GM10266 (cell line): ENCODE results near the gene SAG.

Experiments
- DNase-seq: peaks from one replicate; pipeline ENCODE4 v3.0.0; 2012; ENCODE audit errors: extremely low spot score
- TF ChIP-seq, protein P1 (sequence below): IDR thresholded peaks from 2 replicates; pipeline ENCODE4 v1.5.1; 2012; ENCODE audit warnings: mild to moderate bottlenecking, low read depth; ENCODE audit not compliant: control insufficient read depth, insufficient read depth; ENCODE audit errors: missing control alignments

Gene SAG

GRCh38 chr2:233338812-233339368, 31.3 kb downstream of the SAG start:
- TF ChIP-seq, protein P1, sequence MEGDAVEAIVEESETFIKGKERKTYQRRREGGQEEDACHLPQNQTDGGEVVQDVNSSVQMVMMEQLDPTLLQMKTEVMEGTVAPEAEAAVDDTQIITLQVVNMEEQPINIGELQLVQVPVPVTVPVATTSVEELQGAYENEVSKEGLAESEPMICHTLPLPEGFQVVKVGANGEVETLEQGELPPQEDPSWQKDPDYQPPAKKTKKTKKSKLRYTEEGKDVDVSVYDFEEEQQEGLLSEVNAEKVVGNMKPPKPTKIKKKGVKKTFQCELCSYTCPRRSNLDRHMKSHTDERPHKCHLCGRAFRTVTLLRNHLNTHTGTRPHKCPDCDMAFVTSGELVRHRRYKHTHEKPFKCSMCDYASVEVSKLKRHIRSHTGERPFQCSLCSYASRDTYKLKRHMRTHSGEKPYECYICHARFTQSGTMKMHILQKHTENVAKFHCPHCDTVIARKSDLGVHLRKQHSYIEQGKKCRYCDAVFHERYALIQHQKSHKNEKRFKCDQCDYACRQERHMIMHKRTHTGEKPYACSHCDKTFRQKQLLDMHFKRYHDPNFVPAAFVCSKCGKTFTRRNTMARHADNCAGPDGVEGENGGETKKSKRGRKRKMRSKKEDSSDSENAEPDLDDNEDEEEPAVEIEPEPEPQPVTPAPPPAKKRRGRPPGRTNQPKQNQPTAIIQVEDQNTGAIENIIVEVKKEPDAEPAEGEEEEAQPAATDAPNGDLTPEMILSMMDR = no peak
- DNase-seq = no peak

DNA sequence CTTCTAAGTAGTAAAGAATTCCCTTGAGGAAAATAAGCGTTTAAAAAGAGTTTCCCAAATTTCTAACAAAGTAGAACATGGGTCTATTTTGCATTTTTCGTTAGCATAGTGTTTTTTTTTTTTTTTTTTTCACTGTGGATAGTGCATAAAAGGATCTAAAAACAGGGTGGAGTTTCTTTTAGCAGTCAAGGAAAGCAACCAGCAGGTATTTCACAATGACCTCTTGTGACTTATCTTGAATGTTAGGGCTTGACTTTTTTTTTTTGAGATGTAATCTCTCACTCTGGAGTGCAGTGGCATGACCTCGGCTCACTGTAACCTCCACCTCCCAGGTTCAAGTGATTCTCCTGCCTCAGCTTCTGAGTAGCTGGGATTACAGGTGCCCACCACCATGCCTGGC, 31.8 kb downstream of the SAG start:
- no peak for DNase-seq
- TF ChIP-seq, protein P1 = no peak

GRCh38 chr2:233341296-233341695, 33.7 kb downstream of the SAG start:
- TF ChIP-seq, protein P1 = no peak
- no peak for DNase-seq

GRCh38 chr2:233342301-233342700, 34.7 kb downstream of the SAG start:
- TF ChIP-seq, protein P1 = no peak
- DNase-seq = no peak

GRCh38 chr2:233343171-233343705, 35.6 kb downstream of the SAG start:
- TF ChIP-seq, protein P1 = no peak
- no peak for DNase-seq

- DNase-seq = no peak
- TF ChIP-seq, protein P1 = no peak
Observed at GRCh38 chr2:233346376-233346775, 38.8 kb downstream of the SAG start.

GRCh38 chr2:233346930-233347329, 39.3 kb downstream of the SAG start:
- TF ChIP-seq, protein P1 = no peak
- no peak for DNase-seq
